OCI-LY1 (cell line): ENCODE measurements around the gene ERBB2.

Source experiments
- CTCF ChIP-seq: fragments of 200-600 bp; sonication (generic), shearing (Covaris generic); IDR thresholded peaks from 2 replicates; pipeline ENCODE4 v1.5.1; 2017; ENCODE audit warnings: mild to moderate bottlenecking, antibody characterized with exemption, low read length, moderate library complexity, mixed read lengths
- EZH2 ChIP-seq: fragments of 200-600 bp; sonication (generic), shearing (Covaris generic); IDR thresholded peaks from 2 replicates; pipeline ENCODE4 v1.8.0; 2017; ENCODE audit warnings: borderline replicate concordance, mixed run types, mild to moderate bottlenecking, antibody characterized with exemption, low read length, moderate library complexity, mixed read lengths

GRCh38 chr17:39776252-39776651 lies 76.4 kb downstream of the ERBB2 start:
- TF ChIP-seq CTCF, result no peak
- no peak for TF ChIP-seq EZH2
